Jurkat, Clone E6-1 (cell line): ENCODE results near the gene CORO1C.
"Not testable (repeated sequence)": the region's sequence is repeated elsewhere in the genome, so short reads cannot be mapped to it uniquely, and the experiment has no call there.

Experiments
- DNase-seq: peaks from one replicate; pipeline ENCODE4 v3.0.0-alpha.2; 2011; ENCODE audit warnings: low read depth, low spot score
- H3K4me3 ChIP-seq: 2 replicates; pipeline ENCODE4 v1.5.1; 2011; ENCODE audit warnings: mild to moderate bottlenecking, low read length, control low read depth, moderate library complexity

CORO1C gene

GRCh38 chr12:108629824-108630476 is 101.4 kb downstream of the CORO1C start:
- no peak overlapping the region for H3K4me3 ChIP-seq
- DNase-seq: no peak

GRCh38 chr12:108629151-108629550 is 102.2 kb downstream of the CORO1C start:
- H3K4me3 ChIP-seq: peak overlapping the region; percentile 41
- no peak for DNase-seq

- no peak overlapping the region for H3K4me3 ChIP-seq
- no peak for DNase-seq
Measured at GRCh38 chr12:108627134-108627920, 104.0 kb downstream of the CORO1C start.

- H3K4me3 ChIP-seq: no peak overlapping the region
- DNase-seq: no peak
Measured at GRCh38 chr12:108625228-108625627, 106.1 kb downstream of the CORO1C start.

- no peak overlapping the region for H3K4me3 ChIP-seq
- DNase-seq: no peak
Measured at GRCh38 chr12:108623577-108623976, 107.7 kb downstream of the CORO1C start.

- no peak for DNase-seq
- H3K4me3 ChIP-seq: no peak overlapping the region
Measured at GRCh38 chr12:108622921-108623514, 108.3 kb downstream of the CORO1C start.

GRCh38 chr12:108622421-108622820 is 108.9 kb downstream of the CORO1C start:
- no peak for DNase-seq
- H3K4me3 ChIP-seq: no peak overlapping the region

- H3K4me3 ChIP-seq: no peak overlapping the region
- DNase-seq: no peak
Measured at GRCh38 chr12:108621161-108621560, 110.2 kb downstream of the CORO1C start.

- no peak overlapping the region for H3K4me3 ChIP-seq
- DNase-seq: no peak
Measured at GRCh38 chr12:108620236-108620879, 111.0 kb downstream of the CORO1C start.

- H3K4me3 ChIP-seq: no peak overlapping the region
Measured at GRCh38 chr12:108619369-108620160, 111.8 kb downstream of the CORO1C start.

GRCh38 chr12:108618953-108619274 is 112.4 kb downstream of the CORO1C start:
- not testable (repeated sequence) for DNase-seq, H3K4me3 ChIP-seq

More at GRCh38 chr12:108619369-108620160, 111.8 kb downstream of the CORO1C start:
- DNase-seq: no peak

GRCh38 chr12:108618079-108618952 is 113.0 kb downstream of the CORO1C start:
- H3K4me3 ChIP-seq: no peak overlapping the region

GRCh38 chr12:108616941-108617858 is 114.1 kb downstream of the CORO1C start:
- DNase-seq: peak; percentile 93
- H3K4me3 ChIP-seq: peak overlapping the region; percentile 32

More at GRCh38 chr12:108618079-108618952, 113.0 kb downstream of the CORO1C start:
- DNase-seq: peak; percentile 66

GRCh38 chr12:108616359-108616758 is 115.0 kb downstream of the CORO1C start:
- H3K4me3 ChIP-seq: no peak overlapping the region
- DNase-seq: no peak

- no peak overlapping the region for H3K4me3 ChIP-seq
- DNase-seq: no peak
Measured at GRCh38 chr12:108615918-108616317, 115.4 kb downstream of the CORO1C start.

GRCh38 chr12:108614639-108615038 is 116.7 kb downstream of the CORO1C start:
- no peak overlapping the region for H3K4me3 ChIP-seq
- DNase-seq: no peak

- no peak overlapping the region for H3K4me3 ChIP-seq
- DNase-seq: no peak
Measured at GRCh38 chr12:108614041-108614440, 117.3 kb downstream of the CORO1C start.
